K562 (cell line): Measurements from ENCODE around the gene ZPR1.
A peak's percentile ranks its signal among the peaks of the same experiment; 100 is the strongest.

Source experiments
- CTCF ChIP-seq, 3 experiments: IDR thresholded peaks in 2 of 3; conservative IDR thresholded peaks in 1 of 3; 2 replicates each; pipeline ENCODE4 v1.5.1; 2011 to 2012; ENCODE audit warnings: low read length in 3 of 3, mild to moderate bottlenecking in 3 of 3, control low read depth in 2 of 3, improper control_type of control experiment in 1 of 3, inconsistent platforms in 1 of 3, low read depth in 1 of 3, mixed read lengths in 1 of 3, moderate library complexity in 1 of 3; ENCODE audit not compliant: insufficient read depth in 2 of 3
- E2F1 ChIP-seq: sonication (generic); formaldehyde crosslinking; IDR thresholded peaks from 2 replicates; pipeline ENCODE4 v1.8.1; 2023; ENCODE audit warnings: mild to moderate bottlenecking, missing genetic modification reagents, moderate library complexity
- JUN ChIP-seq, 2 experiments: sonication (generic) in 1 of 2; formaldehyde crosslinking in 1 of 2; IDR thresholded peaks; 2 replicates each; pipeline versions ENCODE4 v1.6.1 to v1.8.0; 2012 to 2022; ENCODE audit warnings: borderline replicate concordance in 2 of 2, mild to moderate bottlenecking in 2 of 2, improper control_type of control experiment in 1 of 2, low read depth in 1 of 2, low read length in 1 of 2, missing genetic modification reagents in 1 of 2
- MLX ChIP-seq, 2 experiments: fragments of 450-650 bp in 1 of 2; sonication (generic) in 1 of 2; formaldehyde crosslinking; conservative IDR thresholded peaks; 2 replicates each; pipeline versions ENCODE4 v1.4.0 to v1.8.1; 2020 to 2022; ENCODE audit warnings: mild to moderate bottlenecking in 1 of 2, missing genetic modification reagents in 1 of 2
- MYNN ChIP-seq, 2 experiments: sonication (generic); formaldehyde crosslinking in 1 of 2; IDR thresholded peaks; 2 replicates each; pipeline versions ENCODE4 v1.5.0 to v1.6.1; 2016 to 2020; ENCODE audit warnings: antibody characterized with exemption in 1 of 2, missing genetic modification reagents in 1 of 2
- NFE2L1 ChIP-seq: fragments of 450-650 bp; IDR thresholded peaks from 2 replicates; pipeline ENCODE4 v1.6.1; 2016; ENCODE audit warnings: missing genetic modification characterization, low read depth, mild to moderate bottlenecking, missing compliant biosample characterization, moderate library complexity, borderline replicate concordance
- PKNOX1 ChIP-seq: fragments of 450-650 bp; IDR thresholded peaks from 2 replicates; pipeline ENCODE4 v1.6.1; 2016
- POLR2A ChIP-seq: fragments of 450-650 bp; conservative IDR thresholded peaks from 2 replicates; pipeline ENCODE4 v1.6.1; 2016
- RCOR1 ChIP-seq, 2 experiments: IDR thresholded peaks; 2 replicates each; pipeline ENCODE4 v1.6.1; 2012; ENCODE audit warnings: low read depth in 2 of 2, low read length in 2 of 2, borderline replicate concordance in 1 of 2, improper control_type of control experiment in 1 of 2
- STAG1 ChIP-seq: sonication (generic); formaldehyde crosslinking; IDR thresholded peaks from 2 replicates; pipeline ENCODE4 v1.5.0; 2020; ENCODE audit warnings: missing genetic modification reagents, borderline replicate concordance
- YY1 ChIP-seq, 3 experiments: IDR thresholded peaks; 2 replicates each; pipeline ENCODE4 v1.6.1; 2011; ENCODE audit warnings: low read length in 2 of 3, mild to moderate bottlenecking in 2 of 3, moderate library complexity in 2 of 3, borderline replicate concordance in 1 of 3, control low read depth in 1 of 3, low read depth in 1 of 3; ENCODE audit not compliant: insufficient read depth in 3 of 3, insufficient replicate concordance in 2 of 3, control insufficient read depth in 1 of 3, insufficient read length in 1 of 3; ENCODE audit errors: extremely low read depth in 1 of 3
- ZNF23 ChIP-seq: fragments of 250-450 bp; sonication (Bioruptor Pico); IDR thresholded peaks from 2 replicates; pipeline ENCODE4 v1.4.0; 2020; ENCODE audit warnings: mild to moderate bottlenecking
- ZNF586 ChIP-seq: fragments of 450-650 bp; formaldehyde crosslinking; conservative IDR thresholded peaks from 2 replicates; pipeline ENCODE4 v1.4.0; 2020; ENCODE audit warnings: mild to moderate bottlenecking, moderate library complexity
- ZNF75A ChIP-seq: fragments of 450-650 bp; formaldehyde crosslinking; IDR thresholded peaks from 2 replicates; pipeline ENCODE4 v1.4.0; 2020; ENCODE audit warnings: mild to moderate bottlenecking

- no peak for TF ChIP-seq ZNF75A (CRISPR knock-in tag)
- no peak for TF ChIP-seq ZNF23 (CRISPR knock-in tag)
- no peak for TF ChIP-seq ZNF586 (CRISPR knock-in tag)
- TF ChIP-seq CTCF (IDR thresholded peaks at IDR 0.05 in 2 of 3, conservative IDR thresholded peaks at IDR 0.05 in 1 of 3; ENCODE audit: insufficient read depth in 2 of 3, low read depth in 1 of 3, low read length in 3 of 3) = no peak
- no peak for TF ChIP-seq NFE2L1
- TF ChIP-seq JUN (IDR thresholded peaks at IDR 0.05; ENCODE audit: borderline replicate concordance, low read depth, low read length) = no peak
- TF ChIP-seq JUN (CRISPR knock-in tag; IDR thresholded peaks at IDR 0.05; ENCODE audit: borderline replicate concordance) = no peak
- no peak for TF ChIP-seq E2F1 (CRISPR knock-in tag)
- TF ChIP-seq RCOR1 (IDR thresholded peaks at IDR 0.05; ENCODE audit: borderline replicate concordance in 1 of 2, low read depth in 2 of 2, low read length in 2 of 2) = peak; percentile 39 to 93; a peak in 2 of 4 replicates
- no peak for TF ChIP-seq PKNOX1
- no peak for TF ChIP-seq MYNN (IDR thresholded peaks at IDR 0.05)
- TF ChIP-seq MYNN (CRISPR knock-in tag; IDR thresholded peaks at IDR 0.05) = no peak
- TF ChIP-seq MLX (CRISPR knock-in tag; conservative IDR thresholded peaks at IDR 0.05) = no peak
- TF ChIP-seq STAG1 (CRISPR knock-in tag) = no peak
- TF ChIP-seq POLR2A = no peak
- TF ChIP-seq YY1 (IDR thresholded peaks at IDR 0.05; ENCODE audit: borderline replicate concordance in 1 of 3, control insufficient read depth in 1 of 3, extremely low read depth in 1 of 3, insufficient read depth in 3 of 3, insufficient read length in 1 of 3, insufficient replicate concordance in 2 of 3, low read depth in 1 of 3, low read length in 2 of 3) = no peak
Observed at GRCh38 chr11:116777056-116777455, 10.8 kb downstream of the ZPR1 start.
